ENCODE results near the gene PARP12. TPM values are rescaled to one million over a fixed set of nuclear protein-coding genes. Genes with fewer than 3 reads are reported as not detected.

Gene PARP12
- total and polyA plus RNA-seq, 12 donors, result 6.7 to 48.3 (median 13.1) TPM

DNA sequence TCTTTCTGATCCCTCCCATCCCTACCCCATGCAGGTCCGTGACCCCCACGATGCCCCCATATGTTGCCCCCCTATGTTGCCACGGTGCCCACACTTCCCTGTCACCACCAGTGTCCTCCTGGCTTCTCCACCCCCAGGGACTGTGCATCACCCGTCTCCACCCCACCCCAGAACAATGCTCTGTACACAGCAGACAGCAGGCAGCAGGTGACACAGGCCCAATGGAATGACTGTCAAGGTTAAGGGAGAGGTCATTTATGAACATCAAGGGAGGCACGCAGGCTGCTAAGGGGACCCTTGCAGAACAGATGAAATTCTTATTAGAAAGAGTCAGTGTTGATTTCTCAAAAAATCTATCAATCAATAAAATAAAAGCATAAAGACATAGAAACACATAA is 71.5 kb downstream of the PARP12 start:
- no peaks in the 10 kb centered on the region for H3K27me3 ChIP-seq
- H3K4me1 ChIP-seq, result peaks cover 0 to 9% (median 0%) of the 10 kb centered on the region in 9 donors
- H3K4me3 ChIP-seq, result no peak overlapping the region
- TF ChIP-seq, protein P1, sequence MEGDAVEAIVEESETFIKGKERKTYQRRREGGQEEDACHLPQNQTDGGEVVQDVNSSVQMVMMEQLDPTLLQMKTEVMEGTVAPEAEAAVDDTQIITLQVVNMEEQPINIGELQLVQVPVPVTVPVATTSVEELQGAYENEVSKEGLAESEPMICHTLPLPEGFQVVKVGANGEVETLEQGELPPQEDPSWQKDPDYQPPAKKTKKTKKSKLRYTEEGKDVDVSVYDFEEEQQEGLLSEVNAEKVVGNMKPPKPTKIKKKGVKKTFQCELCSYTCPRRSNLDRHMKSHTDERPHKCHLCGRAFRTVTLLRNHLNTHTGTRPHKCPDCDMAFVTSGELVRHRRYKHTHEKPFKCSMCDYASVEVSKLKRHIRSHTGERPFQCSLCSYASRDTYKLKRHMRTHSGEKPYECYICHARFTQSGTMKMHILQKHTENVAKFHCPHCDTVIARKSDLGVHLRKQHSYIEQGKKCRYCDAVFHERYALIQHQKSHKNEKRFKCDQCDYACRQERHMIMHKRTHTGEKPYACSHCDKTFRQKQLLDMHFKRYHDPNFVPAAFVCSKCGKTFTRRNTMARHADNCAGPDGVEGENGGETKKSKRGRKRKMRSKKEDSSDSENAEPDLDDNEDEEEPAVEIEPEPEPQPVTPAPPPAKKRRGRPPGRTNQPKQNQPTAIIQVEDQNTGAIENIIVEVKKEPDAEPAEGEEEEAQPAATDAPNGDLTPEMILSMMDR (IDR thresholded peaks at IDR 0.05), result no peak
- intact Hi-C loops (cut with DNase I), result loop anchor here in 3 of 10 donors (10.0 kb wide), 3 partner anchors 176 to 216 kb away; partner anchors contain the start of gene HIPK2 (in 1 of the 3)
- ATAC-seq (no peak), DNase-seq (no peak)
- H3K36me3 ChIP-seq, result no peaks in the 10 kb centered on the region
- WGBS, 2 donors, result 89 to 92% methylated on average over 5 of the region's 5 CpGs
- no peaks in the 10 kb centered on the region for H3K9me3 ChIP-seq
- no peak overlapping the region for H3K27ac ChIP-seq

- ATAC-seq (no peak), DNase-seq (no peak)
- Histone ChIP-seq H3K27ac (no peak overlapping the region), H3K4me3 (no peak overlapping the region), H3K9me3 (no peaks in the 10 kb centered on the region), H3K36me3 (no peaks in the 10 kb centered on the region), H3K27me3 (no peaks in the 10 kb centered on the region), H3K4me1 (peaks cover 0 to 9% (median 0%) of the 10 kb centered on the region in 9 donors)
- TF ChIP-seq, protein P1 (IDR thresholded peaks at IDR 0.05), result no peak
- WGBS, 2 donors, result 97 to 98% methylated on average over 22 of the region's 22 CpGs
- intact Hi-C loops (cut with DNase I), result loop anchor here in 3 of 10 donors (10.0 kb wide), 3 partner anchors 176 to 216 kb away; partner anchors contain the start of gene HIPK2 (in 1 of the 3)
Measured at GRCh38 chr7:139990571-139991268, 72.0 kb downstream of the PARP12 start.

DNA sequence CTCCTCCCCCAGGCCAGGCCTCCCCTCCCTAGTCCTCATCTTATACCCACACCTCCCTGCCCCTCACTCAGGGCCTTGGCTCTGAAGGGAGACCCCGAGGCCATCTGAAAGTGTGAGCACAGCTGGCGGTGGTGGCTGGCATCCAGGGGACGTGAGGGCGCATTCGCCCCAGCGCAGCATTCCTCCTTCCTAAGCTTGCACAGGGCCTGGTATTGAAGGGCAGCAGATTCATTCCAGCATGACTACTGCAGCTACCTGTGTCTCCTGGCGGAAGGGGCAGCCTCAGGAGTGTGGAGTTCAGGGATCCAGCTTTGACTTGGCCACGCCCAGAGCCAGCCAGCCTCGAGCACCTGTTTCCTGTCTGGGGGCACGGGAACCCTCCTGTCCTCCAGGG is 72.6 kb downstream of the PARP12 start:
- no peak for ATAC-seq

DNA sequence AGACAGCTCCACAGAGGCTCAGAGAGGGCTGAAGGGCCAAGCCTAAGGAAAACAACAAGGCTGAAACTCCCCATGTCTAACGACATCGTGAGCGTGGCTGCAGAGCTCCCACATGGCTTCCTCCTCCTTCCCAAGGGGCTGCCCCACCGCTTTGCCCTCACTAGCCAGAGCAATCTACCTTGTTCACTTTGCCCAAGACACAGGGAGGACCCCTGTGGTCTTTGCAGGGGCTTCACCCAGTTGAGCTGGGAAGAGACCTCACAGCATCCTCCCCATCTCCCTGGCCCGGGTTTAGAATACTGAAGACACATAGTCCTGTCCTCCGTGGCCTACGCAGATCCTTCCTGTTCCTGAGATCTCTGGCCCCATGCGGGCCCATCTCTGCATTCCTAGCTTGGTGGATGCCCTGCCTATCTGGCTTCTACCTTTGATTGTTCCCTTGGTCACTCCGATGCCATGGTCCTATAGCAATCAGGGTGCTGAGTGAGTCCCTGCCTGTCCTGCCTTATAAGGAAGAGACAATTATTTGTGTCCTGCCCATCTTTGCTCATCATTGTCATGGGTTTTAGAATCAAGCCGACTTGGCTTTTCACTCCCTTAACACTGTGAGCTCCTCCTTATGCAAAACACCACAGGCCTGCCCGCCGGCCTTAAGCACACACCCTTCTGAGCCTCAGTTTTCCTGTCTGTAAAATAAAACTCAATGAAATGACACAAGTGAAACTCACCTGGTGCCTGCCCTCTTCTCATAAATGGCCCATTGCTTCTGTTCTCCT is 73.2 kb downstream of the PARP12 start:
- intact Hi-C loops (cut with DNase I), result loop anchor here in 3 of 10 donors (10.0 kb wide), 3 partner anchors 175 to 215 kb away; partner anchors contain the start of gene HIPK2 (in 1 of the 3)
- H3K27me3 ChIP-seq, result no peaks in the 10 kb centered on the region
- WGBS, 2 donors, result 87 to 88% methylated on average over 12 of the region's 12 CpGs
- H3K36me3 ChIP-seq, result no peaks in the 10 kb centered on the region
- no peak for ATAC-seq
- no peak overlapping the region for H3K4me3 ChIP-seq
- no peaks in the 10 kb centered on the region for H3K9me3 ChIP-seq
- DNase-seq, result no peak
- H3K4me1 ChIP-seq, result peaks cover 0 to 2% (median 0%) of the 10 kb centered on the region in 9 donors
- no peak overlapping the region for H3K27ac ChIP-seq
- TF ChIP-seq, protein P1 (IDR thresholded peaks at IDR 0.05), result no peak

More for the DNA sequence above, 72.6 kb downstream of the PARP12 start:
- Histone ChIP-seq H3K9me3 (no peaks in the 10 kb centered on the region), H3K27me3 (no peaks in the 10 kb centered on the region), H3K27ac (no peak overlapping the region), H3K4me1 (peaks cover 0 to 6% (median 0%) of the 10 kb centered on the region in 9 donors), H3K4me3 (no peak overlapping the region), H3K36me3 (no peaks in the 10 kb centered on the region)
- no peak for DNase-seq
- WGBS, 2 donors, result 87 to 95% methylated on average over 10 of the region's 10 CpGs
- intact Hi-C loops (cut with DNase I), result loop anchor here in 3 of 10 donors (10.0 kb wide), 3 partner anchors 175 to 215 kb away; partner anchors contain the start of gene HIPK2 (in 1 of the 3)
- TF ChIP-seq, protein P1 (IDR thresholded peaks at IDR 0.05), result no peak

Measured in heart right ventricle (tissue), 16 donors.